Measurements from ENCODE around the gene UBAC2.

- TF ChIP-seq CTCF (IDR thresholded peaks at IDR 0.05) (no peak), EZH2 (IDR thresholded peaks at IDR 0.05) (no peak), EZH2phosphoT487 (IDR thresholded peaks at IDR 0.05) (no peak)
These were observed 194.8 kb downstream of the UBAC2 start for GRCh38 chr13:99395436-99395835.

Data from neural progenitor cell (in vitro differentiated cells).